HG03378 (cell line): ENCODE data around the gene MS4A18.
A peak's percentile ranks its signal among the peaks of the same experiment; 100 is the strongest.

ENCODE experiments used
- ATAC-seq: cut with Tn5 transposase; IDR thresholded peaks from one replicate; pipeline ENCODE4 v1.9.1; 2021; ENCODE audit warnings: mild to moderate bottlenecking, moderate library complexity; ENCODE audit not compliant: unreplicated experiment

MS4A18 gene

GRCh38 chr11:60765355-60765754 lies 40.8 kb downstream of the MS4A18 start:
- peak; percentile 2 for ATAC-seq

GRCh38 chr11:60766547-60766946 lies 42.0 kb downstream of the MS4A18 start:
- no peak for ATAC-seq

GRCh38 chr11:60767388-60767811 lies 42.9 kb downstream of the MS4A18 start:
- ATAC-seq: no peak

- no peak for ATAC-seq
These were observed 43.7 kb downstream of the MS4A18 start for GRCh38 chr11:60768202-60768601.

- ATAC-seq: no peak
These were observed 44.8 kb downstream of the MS4A18 start for GRCh38 chr11:60769273-60769672.

- no peak for ATAC-seq
These were observed 45.3 kb downstream of the MS4A18 start for GRCh38 chr11:60769811-60770210.

GRCh38 chr11:60771146-60771545 lies 46.6 kb downstream of the MS4A18 start:
- ATAC-seq: no peak

GRCh38 chr11:60771879-60772525 lies 47.5 kb downstream of the MS4A18 start:
- no peak for ATAC-seq

- ATAC-seq: no peak
These were observed 48.1 kb downstream of the MS4A18 start for GRCh38 chr11:60772666-60773065.

GRCh38 chr11:60774726-60775125 lies 50.2 kb downstream of the MS4A18 start:
- no peak for ATAC-seq

GRCh38 chr11:60775420-60775961 lies 51.0 kb downstream of the MS4A18 start:
- no peak for ATAC-seq

GRCh38 chr11:60776167-60776566 lies 51.6 kb downstream of the MS4A18 start:
- no peak for ATAC-seq

- ATAC-seq: no peak
These were observed 52.6 kb downstream of the MS4A18 start for GRCh38 chr11:60777106-60777505.

GRCh38 chr11:60777572-60777971 lies 53.1 kb downstream of the MS4A18 start:
- no peak for ATAC-seq

GRCh38 chr11:60780065-60780464 lies 55.5 kb downstream of the MS4A18 start:
- ATAC-seq: no peak

GRCh38 chr11:60780774-60781173 lies 56.3 kb downstream of the MS4A18 start:
- ATAC-seq: no peak

GRCh38 chr11:60781286-60781980 lies 56.9 kb downstream of the MS4A18 start:
- no peak for ATAC-seq

GRCh38 chr11:60781981-60782316 lies 57.4 kb downstream of the MS4A18 start:
- ATAC-seq: no peak

- ATAC-seq: no peak
These were observed 58.0 kb downstream of the MS4A18 start for GRCh38 chr11:60782393-60783140.

GRCh38 chr11:60783141-60783484 lies 58.6 kb downstream of the MS4A18 start:
- no peak for ATAC-seq

GRCh38 chr11:60783911-60784310 lies 59.4 kb downstream of the MS4A18 start:
- no peak for ATAC-seq

- ATAC-seq: no peak
These were observed 60.6 kb downstream of the MS4A18 start, which contains the start of gene MS4A10 for GRCh38 chr11:60785136-60785535. Gene MS4A10 (plus strand): TSS chr11:60785333. CDS start chr11:60790336, 5,003 bp downstream.
